Measurements from ENCODE around the gene SMYD1. TPM values are rescaled to one million over a fixed set of nuclear protein-coding genes. Genes with fewer than 3 reads are reported as not detected.

The SMYD1 gene
- total RNA-seq, 1 donor from 2014 or later, result not detected

- DNase-seq, result no peak
Measured at GRCh38 chr2:88144914-88145497, 77.4 kb downstream of the SMYD1 start.

GRCh38 chr2:88146590-88146989 is 79.0 kb downstream of the SMYD1 start:
- DNase-seq, result no peak

GRCh38 chr2:88147145-88147544 is 79.5 kb downstream of the SMYD1 start:
- no peak for DNase-seq

DNA sequence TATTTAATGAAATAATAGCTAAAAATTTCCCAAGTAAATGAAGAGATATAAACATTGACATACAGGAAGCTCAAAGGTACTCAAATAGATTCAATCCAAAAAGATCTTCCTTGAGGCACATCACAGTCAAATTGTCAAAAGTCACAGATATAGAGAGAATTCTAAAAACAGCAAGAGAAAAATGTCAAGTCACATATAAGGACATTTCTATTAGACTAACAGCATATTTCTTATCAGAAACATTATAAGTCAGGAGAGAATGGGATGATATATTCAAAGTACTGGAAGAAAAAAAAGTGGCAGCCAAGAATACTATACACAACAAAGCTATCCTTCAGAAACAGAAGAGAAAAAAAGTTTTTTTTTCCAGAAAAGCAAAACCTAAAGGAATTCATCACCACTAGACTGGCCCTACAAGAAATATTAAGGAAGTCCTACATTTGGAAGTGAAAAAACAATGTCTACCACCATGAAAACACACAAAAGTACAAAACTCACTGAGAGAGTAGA is 81.4 kb downstream of the SMYD1 start:
- DNase-seq, result no peak

DNA sequence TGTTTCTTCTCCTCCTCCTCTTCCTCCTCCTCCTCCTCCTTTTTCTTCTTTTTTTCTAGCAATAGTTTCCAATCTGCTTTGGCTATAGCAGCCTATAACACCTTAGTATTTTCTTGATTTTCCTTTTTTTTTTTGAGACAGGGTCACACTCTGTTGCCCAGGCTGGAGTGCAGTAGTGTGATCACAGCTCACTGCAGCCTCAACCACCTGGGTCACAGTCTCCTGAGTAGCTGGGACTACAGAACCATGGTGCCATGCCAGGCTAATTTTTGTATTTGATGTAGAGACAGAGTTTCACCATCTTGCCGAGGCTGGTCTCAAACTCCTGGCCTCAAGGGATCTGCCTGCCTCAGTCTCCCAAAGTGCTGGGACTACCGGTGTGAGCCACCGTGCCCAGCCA is 91.9 kb downstream of the SMYD1 start:
- no peak for DNase-seq

DNA sequence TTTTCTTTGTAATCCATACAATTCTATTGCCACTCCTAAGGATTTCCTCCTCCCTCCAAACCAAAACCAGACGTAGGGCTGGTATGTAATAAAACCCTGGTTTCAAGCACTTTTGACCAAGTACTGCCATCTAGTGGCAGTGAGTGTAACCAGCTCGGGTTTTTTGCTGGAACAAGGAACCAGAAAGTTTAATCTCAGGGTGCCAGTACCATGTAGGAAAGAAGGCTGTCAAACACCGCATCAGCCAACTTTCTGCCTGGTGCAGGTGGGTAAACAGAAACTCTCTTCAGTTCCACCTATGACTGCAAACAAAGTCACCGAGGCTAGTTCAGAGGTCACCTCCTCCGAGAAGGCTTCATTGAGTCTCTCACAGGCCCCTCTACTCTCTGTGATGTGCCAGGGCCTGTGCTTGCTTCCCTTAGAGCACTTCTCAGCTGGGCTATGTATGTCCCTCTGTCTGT is 92.4 kb downstream of the SMYD1 start:
- DNase-seq, result peak; percentile 43

GRCh38 chr2:88160517-88160916 is 92.9 kb downstream of the SMYD1 start:
- no peak for DNase-seq

DNA sequence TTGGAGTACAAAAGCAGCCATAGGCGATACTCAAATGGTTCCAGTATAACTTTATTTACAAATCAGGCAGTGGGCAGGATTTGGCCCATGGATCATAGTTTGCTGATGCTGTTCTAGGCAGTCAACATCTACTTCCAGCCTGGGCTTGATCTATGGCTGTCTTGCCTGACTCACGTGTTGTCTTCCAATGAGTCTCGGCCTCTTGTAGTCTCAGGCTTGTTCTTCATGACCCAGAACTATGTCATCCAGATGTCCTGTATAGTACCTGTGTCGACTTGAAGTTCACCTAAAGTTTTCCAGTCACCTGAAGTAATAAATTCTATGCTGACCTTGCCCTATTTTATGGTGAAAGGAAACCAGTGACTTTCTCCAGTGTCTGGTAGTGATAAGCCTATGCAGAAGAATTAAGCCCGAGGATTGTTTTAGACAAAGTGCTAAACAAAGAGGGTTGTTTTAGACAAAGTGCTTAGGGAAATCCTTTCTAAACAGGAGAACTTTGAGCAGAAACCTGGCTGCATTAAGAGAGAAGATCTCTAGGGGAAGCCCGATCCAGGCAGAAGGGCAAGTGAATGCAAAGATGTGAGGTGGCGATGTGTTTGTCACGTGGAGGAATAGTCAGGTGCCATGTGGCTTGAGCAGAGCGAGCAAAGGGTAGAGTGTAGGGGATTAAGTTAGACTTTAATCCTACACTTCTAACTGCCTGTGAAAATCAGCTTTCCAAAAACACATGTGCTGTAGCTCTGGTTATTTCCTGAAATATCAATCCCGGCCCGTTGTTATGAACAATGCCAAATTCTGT is 94.0 kb downstream of the SMYD1 start:
- no peak for DNase-seq

Small RNA genes within 50 kb of the gene (small RNA-seq; reads per million reads assigned to genes)
- gene MIR4780, result not detected

Other genes with a start within 250 kb of the SMYD1 start
- 3.6 TPM for gene RGPD2, start 242.0 kb upstream of the SMYD1 start, total RNA-seq
- not detected for gene RNU2-63P, start 51.3 kb upstream of the SMYD1 start, total RNA-seq
- 17.6 TPM for gene KRCC1, start 12.0 kb upstream of the SMYD1 start, total RNA-seq
- not detected for gene FABP1, start 60.2 kb downstream of the SMYD1 start, total RNA-seq
- gene THNSL2, start 102.5 kb downstream of the SMYD1 start, total RNA-seq, result 3.1 TPM